Stromal cell of bone marrow (primary cell): ENCODE data around the gene PTGES2.

Experiments used
- DNase-seq: peaks from one replicate; pipeline ENCODE4 v3.0.0-alpha.2; 2012; ENCODE audit warnings: low read depth

PTGES2 gene

GRCh38 chr9:128153060-128153946, 25.8 kb upstream of the PTGES2 start:
- DNase-seq: no peak

GRCh38 chr9:128152133-128153059, 24.9 kb upstream of the PTGES2 start:
- no peak for DNase-seq

- DNase-seq: no peak
Observed at GRCh38 chr9:128151309-128152132, 24.0 kb upstream of the PTGES2 start.

GRCh38 chr9:128150594-128151308, 23.2 kb upstream of the PTGES2 start:
- DNase-seq: no peak

- no peak for DNase-seq
Observed at GRCh38 chr9:128149951-128150593, 22.5 kb upstream of the PTGES2 start.

GRCh38 chr9:128149001-128149701, 21.6 kb upstream of the PTGES2 start, which contains the start of gene LCN2:
TSS of gene LCN2 (plus strand) at chr9:128149453. CDS start at chr9:128149526, 73 bp downstream.
- no peak for DNase-seq

- no peak for DNase-seq
Observed at GRCh38 chr9:128148509-128149000, 21.0 kb upstream of the PTGES2 start.

- DNase-seq: no peak
Observed at GRCh38 chr9:128146591-128147120, 19.1 kb upstream of the PTGES2 start.

- DNase-seq: no peak
Observed at GRCh38 chr9:128145951-128146351, 18.4 kb upstream of the PTGES2 start.

- DNase-seq: no peak
Observed at GRCh38 chr9:128145536-128145935, 18.0 kb upstream of the PTGES2 start.

GRCh38 chr9:128144239-128145181, 17.0 kb upstream of the PTGES2 start:
- DNase-seq: no peak

- DNase-seq: no peak
Observed at GRCh38 chr9:128143525-128144238, 16.2 kb upstream of the PTGES2 start.

- DNase-seq: no peak
Observed at GRCh38 chr9:128142596-128142995, 15.1 kb upstream of the PTGES2 start.

GRCh38 chr9:128142061-128142460, 14.5 kb upstream of the PTGES2 start:
- no peak for DNase-seq

GRCh38 chr9:128141604-128142003, 14.1 kb upstream of the PTGES2 start:
- no peak for DNase-seq

- no peak for DNase-seq
Observed at GRCh38 chr9:128139621-128140020, 12.1 kb upstream of the PTGES2 start.

- DNase-seq: no peak
Observed at GRCh38 chr9:128138001-128138400, 10.5 kb upstream of the PTGES2 start.
